T-helper 1 cell treated with Interleukin-12 subunit alpha and Interleukin-12 subunit beta and Interleukin-4 antibody, amounts not matched to agents 30 ng/mL and 1 ng/mL, for 36 hours (primary cell): ENCODE measurements around the gene CNGB1. TPM values are rescaled to one million over a fixed set of nuclear protein-coding genes. Genes with fewer than 3 reads are reported as not detected.
"Not testable (repeated sequence)": the region's sequence is repeated elsewhere in the genome, so short reads cannot be mapped to it uniquely, and the experiment has no call there.

Experiments
- intact Hi-C: fragments of 100-400 bp; cut with micrococcal nuclease; formaldehyde crosslinking; loops from one replicate; pipeline ENCODE4 v1.15.1; 2024
- total RNA-seq: library from RNA; stranded (reverse); gene quantifications from 2 replicates; pipeline ENCODE4 v1.2.3, GENCODE V29; 2022

Gene CNGB1
- total RNA-seq, 1 donor from 2014 or later: not detected

DNA sequence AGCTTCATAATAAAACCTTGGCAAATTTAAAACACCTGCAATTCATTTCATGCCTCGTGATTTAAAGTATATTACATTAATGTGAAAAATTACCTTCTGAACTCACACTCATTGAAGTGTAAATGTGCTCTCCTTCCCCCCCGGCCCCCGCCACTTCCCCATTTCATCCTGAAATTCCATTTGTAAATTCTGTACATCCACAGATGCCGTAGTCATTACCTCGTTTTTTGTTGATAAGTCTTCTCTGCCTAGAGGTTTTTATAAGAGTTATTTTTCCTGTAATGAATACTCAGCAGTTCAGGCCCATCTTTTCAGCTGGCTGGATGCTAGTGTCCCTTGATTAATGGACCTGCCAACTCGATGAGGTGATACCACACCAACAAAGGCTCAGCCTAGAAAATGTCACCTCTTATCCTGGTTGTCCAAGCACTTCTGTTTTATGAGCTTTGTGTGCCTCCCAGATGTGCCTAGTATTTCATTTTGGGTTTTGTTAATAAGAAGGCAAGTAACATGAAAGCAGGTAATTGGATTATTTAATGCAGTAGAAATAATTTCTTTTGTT is 103.8 kb downstream of the CNGB1 start:
- intact Hi-C loops: loop anchor here (10.0 kb wide), 1 partner anchor 72 kb away; no protein-coding TSS in a partner anchor

GRCh38 chr16:57866529-57866918 is 104.4 kb downstream of the CNGB1 start:
- intact Hi-C loops: loop anchor here (10.0 kb wide), 1 partner anchor 72 kb away; no protein-coding TSS in a partner anchor

GRCh38 chr16:57865746-57866528 is 105.0 kb downstream of the CNGB1 start:
- intact Hi-C loops: loop anchor here (10.0 kb wide), 1 partner anchor 71 kb away; no protein-coding TSS in a partner anchor

DNA sequence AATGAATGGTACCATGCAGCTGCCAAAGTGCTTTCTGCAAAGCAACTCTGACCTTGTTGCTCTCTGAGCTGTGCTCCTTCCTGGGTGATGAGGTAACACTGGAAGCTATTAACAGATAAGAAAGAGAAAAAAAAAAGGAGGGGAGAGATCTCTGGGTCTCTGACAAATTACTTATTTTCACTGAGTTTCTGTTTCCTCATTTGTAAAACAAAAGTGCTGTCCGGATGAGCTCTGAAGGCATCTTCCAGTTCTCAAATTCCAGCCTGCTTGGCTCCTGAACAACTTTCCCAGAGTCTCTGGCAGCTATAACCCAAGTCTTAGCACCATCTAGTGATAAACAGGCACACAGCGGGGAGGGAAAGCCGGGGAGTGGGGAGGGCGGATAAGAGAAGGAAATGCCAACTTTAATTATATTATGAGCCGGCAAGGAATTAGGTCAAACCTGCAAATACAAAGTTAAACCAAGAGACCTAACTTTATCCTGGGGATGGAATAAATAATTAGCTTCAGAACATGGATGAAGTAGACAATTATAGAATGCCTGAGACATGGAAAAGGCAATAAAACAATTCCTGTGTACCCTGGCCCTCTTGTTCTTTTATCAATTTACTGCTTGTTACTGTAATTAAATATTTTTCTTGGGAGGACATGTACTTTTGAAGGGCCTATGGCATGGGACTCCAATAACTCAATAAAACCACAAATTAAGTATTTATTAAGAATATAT is 107.3 kb downstream of the CNGB1 start:
- intact Hi-C loops: loop anchor here (1.0 to 10.0 kb wide), 2 partner anchors 69 to 106 kb away; no protein-coding TSS in a partner anchor

DNA sequence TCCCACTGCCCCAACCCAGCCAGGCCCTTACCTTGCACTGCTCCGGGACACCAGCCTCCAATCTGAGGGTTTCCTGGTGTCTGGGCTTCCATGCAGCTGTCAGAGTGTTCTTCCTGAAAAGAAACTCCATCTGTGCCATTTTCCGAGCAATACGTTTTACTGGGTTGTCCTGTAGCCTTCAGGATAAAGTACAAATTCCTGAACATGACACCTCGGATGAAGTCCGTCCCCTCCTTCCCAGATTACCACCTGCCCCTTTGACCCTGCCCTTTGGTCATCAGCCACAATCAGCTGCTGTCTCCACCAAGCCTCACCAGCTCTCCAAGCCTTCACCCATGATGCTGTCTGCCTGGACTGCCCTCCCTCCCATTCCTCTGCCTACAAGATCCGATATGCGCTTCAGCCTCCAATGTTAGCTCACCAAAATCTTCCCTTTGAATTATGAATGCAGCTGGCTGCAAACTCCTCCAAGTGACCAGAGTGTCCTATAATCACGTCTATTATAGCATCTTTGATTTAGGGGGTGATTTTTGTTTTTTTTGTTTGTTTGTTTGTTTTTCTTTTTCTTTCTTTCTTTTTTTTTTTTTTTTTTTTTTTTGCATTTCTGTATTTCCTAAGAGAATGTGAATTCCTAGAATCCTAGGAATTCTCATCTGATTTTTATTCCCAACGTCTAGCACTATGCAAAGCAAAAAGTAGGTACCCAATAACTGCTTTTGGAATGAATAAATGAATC is 108.1 kb downstream of the CNGB1 start:
- intact Hi-C loops: loop anchor here (1.0 to 10.0 kb wide), 2 partner anchors 68 to 106 kb away; no protein-coding TSS in a partner anchor

DNA sequence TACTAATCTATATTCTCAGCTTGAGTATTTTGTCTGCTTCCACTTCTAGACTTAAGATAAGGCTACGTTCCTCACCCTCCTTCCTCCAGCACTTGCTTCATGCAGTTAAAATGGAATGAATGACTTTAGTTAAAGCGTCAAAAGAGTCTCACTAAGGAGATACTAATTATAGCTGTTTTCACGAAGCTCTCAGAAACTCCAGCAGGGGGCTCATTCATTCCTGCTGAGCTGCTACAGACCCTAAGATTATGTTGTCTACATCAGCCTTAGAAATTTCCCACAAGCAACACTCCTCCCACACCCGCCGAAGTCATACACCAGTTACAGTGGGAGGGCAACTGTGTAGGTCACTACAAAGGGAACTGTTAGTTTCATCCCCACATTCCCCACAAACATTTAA is 111.6 kb downstream of the CNGB1 start:
- intact Hi-C loops: no loop called here

- intact Hi-C loops: no loop called here
These were observed 112.3 kb downstream of the CNGB1 start for GRCh38 chr16:57858635-57859034.

DNA sequence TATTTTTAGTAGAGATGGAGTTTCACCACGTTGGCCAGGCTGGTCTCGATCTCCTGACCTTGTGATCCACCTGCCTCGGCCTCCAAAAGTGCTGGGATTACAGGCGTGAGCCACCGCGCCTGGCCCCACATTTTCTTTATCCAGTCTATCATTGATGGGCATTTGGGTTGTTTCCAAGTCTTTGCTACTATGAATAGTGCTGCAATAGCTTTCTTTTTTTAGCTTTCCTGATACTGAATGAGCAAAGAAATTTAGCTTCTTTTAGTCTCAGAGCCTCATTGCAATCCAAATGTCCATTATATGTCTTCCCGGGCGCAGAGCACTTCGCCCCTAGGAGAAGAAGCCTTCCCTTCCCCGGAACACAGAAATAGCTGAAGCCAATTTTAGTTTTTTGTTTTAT is 112.9 kb downstream of the CNGB1 start:
- intact Hi-C loops: not testable (repeated sequence)

- intact Hi-C loops: no loop called here
These were observed 115.7 kb downstream of the CNGB1 start for GRCh38 chr16:57855188-57855587.

GRCh38 chr16:57852189-57852588 is 118.7 kb downstream of the CNGB1 start:
- intact Hi-C loops: no loop called here

DNA sequence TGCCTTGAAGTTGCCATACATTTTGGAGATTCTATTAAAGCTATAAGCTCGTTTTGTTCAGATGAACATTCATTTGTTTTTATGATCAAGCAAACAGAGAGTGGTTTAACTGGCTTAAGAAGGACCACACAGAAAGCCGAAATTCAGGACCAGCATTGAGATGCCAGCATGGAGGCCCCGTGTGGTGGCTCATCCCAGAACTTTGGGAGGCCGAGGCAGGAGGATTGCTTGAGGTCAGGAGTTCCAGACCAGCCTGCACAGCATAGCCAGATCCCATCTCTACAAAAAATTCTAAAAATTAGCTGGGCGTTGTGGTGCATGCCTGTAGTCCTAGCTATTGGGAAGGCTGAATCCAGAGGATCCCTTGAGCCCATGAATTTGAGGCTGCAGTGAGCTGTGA is 122.7 kb downstream of the CNGB1 start:
- intact Hi-C loops: no loop called here

DNA sequence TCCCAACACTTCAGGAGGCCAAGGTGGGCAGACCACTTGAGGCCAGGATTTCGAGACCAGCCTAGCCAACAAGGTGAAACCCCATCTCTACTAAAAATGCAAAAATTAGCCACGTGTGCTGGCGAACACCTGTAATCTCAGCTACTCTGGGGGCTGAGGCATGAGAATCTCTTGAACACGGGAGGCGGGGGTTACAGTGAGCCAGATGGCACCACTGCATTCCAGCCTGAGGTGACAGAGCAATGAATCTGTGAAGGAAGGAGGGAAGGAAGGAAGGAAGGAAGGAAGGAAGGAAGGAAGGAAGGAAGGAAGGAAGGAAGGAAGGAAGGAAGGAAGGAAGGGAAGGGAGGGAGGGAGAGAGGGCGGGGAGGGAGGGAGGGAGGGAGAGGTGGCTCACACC is 124.0 kb downstream of the CNGB1 start:
- intact Hi-C loops: not testable (repeated sequence)

- intact Hi-C loops: no loop called here
These were observed 124.7 kb downstream of the CNGB1 start for GRCh38 chr16:57846078-57846697.

GRCh38 chr16:57845115-57845514 is 125.8 kb downstream of the CNGB1 start:
- intact Hi-C loops: no loop called here

DNA sequence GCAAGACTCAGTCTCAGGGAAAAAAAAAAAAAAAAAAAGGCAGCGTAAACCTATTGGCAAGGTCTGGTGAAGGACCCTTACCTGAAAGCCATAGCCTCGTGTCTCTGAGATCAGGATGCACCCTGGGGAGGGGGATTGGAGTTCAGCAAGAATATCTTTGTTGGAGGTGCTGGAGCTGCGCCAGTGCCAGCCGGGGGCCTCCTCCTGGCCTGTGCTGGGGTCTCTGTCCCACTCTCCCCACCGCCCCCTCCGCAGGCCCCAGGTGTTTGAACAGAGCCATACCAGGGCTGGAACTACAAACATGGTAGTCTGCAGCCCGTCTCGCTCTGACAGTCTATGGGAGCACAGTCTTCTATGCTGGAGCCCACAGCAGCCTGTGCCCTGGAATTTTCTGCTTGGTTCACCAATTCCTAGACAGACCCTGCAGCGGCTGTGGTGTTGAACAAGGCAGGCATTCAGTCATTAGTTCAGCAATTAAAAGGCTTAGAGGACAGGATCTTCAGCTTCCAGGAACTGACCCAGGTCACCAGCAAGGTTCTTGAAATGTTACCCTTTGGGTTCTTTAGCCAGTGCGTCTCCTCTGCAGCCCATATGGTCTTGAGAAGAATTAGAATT is 126.4 kb downstream of the CNGB1 start:
- intact Hi-C loops: no loop called here

- intact Hi-C loops: no loop called here
These were observed 127.5 kb downstream of the CNGB1 start for GRCh38 chr16:57843400-57843799.

GRCh38 chr16:57842601-57843000 is 128.3 kb downstream of the CNGB1 start:
- intact Hi-C loops: no loop called here

DNA sequence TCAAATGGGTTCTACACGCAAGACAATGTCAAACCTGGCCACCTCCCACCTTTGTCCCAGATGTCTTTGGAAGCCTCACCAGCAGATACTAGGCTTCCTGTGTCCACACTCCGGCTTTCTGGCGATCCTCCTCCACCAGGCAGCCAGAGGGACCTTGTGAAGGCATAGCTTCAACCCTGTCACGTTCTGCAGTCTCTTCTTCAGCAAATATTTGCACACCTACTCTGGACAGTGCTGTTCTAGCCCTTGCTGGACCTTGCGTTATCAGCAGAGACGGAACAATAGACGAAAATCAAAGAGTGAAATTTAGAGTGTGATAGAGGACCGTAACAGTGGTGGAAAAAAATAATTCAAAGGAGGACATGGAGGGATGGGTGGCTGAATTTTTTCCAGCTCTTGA is 130.1 kb downstream of the CNGB1 start:
- intact Hi-C loops: no loop called here

DNA sequence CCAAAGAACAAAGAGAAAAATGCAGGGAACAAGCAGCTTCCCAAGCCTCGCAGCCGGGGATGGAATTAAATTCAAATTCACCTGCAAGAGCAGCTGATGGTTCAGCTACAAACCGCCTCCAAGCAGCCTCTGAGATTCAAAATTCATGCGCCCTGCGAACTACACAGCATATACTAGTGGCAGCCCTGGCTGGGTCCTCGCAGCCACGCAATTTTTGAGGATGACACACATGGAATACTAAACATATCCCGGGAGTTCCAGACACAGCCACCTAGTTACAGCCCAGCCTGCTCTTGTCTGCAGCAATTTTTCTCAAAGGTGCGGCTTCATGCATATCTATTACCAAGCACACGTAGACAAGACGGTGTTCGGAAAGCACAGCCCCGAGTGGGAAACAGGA is 132.8 kb downstream of the CNGB1 start:
- intact Hi-C loops: no loop called here

GRCh38 chr16:57837305-57838125 is 133.4 kb downstream of the CNGB1 start:
- intact Hi-C loops: no loop called here
